Ramos (cell line): ENCODE data around the gene TNKS1BP1.
"Not testable (repeated sequence)": the region's sequence is repeated elsewhere in the genome, so short reads cannot be mapped to it uniquely, and the experiment has no call there.

Experiments
- in situ Hi-C: fragments of 300-500 bp; cut with MboI; formaldehyde crosslinking; loops from one replicate; pipeline ENCODE4 v1.14.3; 2022; ENCODE audit warnings: low sequenced_read_pairs; ENCODE audit not compliant: unreplicated experiment

The TNKS1BP1 gene, protein sequence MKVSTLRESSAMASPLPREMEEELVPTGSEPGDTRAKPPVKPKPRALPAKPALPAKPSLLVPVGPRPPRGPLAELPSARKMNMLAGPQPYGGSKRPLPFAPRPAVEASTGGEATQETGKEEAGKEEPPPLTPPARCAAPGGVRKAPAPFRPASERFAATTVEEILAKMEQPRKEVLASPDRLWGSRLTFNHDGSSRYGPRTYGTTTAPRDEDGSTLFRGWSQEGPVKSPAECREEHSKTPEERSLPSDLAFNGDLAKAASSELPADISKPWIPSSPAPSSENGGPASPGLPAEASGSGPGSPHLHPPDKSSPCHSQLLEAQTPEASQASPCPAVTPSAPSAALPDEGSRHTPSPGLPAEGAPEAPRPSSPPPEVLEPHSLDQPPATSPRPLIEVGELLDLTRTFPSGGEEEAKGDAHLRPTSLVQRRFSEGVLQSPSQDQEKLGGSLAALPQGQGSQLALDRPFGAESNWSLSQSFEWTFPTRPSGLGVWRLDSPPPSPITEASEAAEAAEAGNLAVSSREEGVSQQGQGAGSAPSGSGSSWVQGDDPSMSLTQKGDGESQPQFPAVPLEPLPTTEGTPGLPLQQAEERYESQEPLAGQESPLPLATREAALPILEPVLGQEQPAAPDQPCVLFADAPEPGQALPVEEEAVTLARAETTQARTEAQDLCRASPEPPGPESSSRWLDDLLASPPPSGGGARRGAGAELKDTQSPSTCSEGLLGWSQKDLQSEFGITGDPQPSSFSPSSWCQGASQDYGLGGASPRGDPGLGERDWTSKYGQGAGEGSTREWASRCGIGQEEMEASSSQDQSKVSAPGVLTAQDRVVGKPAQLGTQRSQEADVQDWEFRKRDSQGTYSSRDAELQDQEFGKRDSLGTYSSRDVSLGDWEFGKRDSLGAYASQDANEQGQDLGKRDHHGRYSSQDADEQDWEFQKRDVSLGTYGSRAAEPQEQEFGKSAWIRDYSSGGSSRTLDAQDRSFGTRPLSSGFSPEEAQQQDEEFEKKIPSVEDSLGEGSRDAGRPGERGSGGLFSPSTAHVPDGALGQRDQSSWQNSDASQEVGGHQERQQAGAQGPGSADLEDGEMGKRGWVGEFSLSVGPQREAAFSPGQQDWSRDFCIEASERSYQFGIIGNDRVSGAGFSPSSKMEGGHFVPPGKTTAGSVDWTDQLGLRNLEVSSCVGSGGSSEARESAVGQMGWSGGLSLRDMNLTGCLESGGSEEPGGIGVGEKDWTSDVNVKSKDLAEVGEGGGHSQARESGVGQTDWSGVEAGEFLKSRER (N-terminal part only)

DNA sequence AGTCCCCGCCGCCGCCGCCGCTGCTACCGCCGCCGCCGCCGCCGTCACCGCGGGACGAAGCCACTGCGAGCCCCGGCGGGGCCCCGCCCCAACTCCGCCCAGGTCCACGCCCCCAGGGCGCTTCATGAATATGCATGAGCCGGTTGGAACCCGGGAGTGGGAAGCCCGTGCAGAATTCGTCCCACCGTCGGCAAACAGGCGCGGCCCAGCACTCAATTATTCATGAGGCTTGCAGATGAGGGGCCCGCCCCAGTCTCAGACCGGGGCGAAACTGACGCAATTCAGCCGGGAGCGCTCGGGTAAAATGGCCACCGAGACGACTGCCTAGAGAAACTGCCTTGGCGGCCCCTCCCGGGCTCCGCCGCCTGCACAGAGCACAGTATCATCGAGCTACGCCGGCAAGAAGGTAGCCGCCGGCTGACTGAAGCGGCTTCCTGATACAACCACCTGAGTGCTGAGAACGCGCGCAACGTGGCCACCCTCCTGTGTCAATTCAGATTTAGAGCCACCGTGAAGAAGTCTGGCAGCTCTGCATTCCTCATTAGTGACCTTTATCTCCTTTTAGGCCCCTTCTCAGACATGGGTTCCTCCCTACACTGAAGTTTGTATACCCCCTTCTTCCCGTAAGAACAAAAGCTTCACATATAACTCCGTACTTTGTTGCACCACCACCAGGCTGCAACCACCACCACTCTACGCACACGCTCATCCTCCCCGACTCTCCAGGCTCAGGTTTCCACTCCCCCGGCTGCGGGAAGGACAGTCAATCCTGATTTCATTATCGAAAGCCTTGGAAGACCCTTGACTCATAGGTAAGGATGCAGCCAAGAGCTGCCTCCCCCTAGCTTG lies at the start of gene TNKS1BP1:
TSS of gene TNKS1BP1 (minus strand) at position 67 of the 849 bp plus-strand sequence. CDS start 3,067 bp downstream, outside the sequence.
- in situ Hi-C loops, result no loop called here

DNA sequence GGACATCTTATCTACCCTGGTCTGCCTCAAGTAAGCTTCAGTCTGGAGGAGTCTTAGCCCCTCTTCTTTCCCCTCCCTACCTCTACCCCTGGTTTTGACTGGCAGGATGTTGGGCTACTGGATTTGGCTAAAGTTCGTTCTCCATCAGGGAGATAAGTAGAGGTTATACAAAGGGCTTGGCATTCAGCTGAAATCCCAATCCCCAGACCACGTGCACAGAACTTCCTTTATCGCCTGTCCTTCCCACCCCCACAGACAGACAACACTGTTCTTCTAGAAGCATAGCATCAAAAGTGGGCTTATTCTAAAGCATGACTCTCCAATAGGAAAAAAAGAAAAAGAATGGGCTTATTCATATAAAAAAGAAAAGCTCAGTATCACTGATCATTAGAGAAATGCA lies 48.4 kb upstream of the TNKS1BP1 start:
- in situ Hi-C loops, result no loop called here

DNA sequence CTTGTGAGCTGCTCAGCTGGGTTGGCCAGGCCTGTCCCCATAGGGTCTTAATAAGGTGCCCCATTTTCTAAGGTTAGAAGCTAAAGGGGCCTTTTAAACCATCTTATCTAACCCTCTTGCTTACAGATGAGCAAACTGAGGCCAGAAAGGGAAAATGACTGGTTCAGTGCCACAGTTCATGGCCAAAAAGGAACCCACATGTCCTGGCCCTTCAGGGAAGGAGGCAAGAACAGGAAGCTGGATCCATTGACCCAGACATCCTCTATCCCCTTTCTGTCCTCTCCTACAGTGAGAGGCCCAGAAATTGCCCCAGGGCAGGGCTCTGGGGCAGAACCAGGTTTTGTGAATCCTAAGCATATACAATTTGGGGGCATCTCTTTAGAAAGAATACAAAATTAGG lies 46.2 kb upstream of the TNKS1BP1 start:
- in situ Hi-C loops, result no loop called here

DNA sequence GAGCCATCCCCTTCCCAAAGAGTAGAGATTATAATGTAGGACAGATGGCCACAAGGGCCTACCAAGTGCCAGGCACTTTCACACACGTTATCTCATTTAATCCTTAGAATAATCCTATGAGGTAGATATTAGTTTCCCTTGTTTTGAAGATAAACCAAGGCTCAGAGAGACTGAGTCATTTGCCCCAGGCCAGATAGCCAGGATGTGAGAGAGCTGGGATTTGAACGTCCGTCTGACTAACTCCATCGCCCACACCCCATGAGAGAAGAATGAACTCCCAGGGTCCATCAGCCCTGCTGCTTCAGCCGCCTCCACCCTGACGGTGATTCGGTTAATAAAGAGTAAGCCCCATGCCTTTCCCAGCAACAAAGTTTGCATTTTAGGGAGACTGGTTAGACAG lies 45.5 kb upstream of the TNKS1BP1 start:
- in situ Hi-C loops, result no loop called here

DNA sequence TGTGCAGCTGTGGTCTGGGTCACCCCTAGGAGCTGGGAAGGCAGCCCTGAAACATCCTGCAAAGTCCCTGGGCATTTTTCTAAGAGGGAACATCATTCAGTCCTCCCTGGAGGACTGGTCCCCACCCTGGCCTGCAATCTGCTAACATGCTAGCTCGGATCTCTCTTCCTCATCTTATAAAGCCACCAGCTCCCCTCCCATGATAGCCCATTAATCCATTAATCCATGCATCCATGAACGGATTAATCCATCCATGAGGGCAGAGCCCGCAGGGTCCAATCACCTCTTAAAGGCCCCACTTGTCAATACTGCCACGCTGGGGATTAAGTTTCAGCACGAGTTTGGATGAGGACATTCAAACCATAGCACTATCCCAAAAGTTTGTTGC lies 44.1 kb upstream of the TNKS1BP1 start:
- in situ Hi-C loops, result no loop called here

DNA sequence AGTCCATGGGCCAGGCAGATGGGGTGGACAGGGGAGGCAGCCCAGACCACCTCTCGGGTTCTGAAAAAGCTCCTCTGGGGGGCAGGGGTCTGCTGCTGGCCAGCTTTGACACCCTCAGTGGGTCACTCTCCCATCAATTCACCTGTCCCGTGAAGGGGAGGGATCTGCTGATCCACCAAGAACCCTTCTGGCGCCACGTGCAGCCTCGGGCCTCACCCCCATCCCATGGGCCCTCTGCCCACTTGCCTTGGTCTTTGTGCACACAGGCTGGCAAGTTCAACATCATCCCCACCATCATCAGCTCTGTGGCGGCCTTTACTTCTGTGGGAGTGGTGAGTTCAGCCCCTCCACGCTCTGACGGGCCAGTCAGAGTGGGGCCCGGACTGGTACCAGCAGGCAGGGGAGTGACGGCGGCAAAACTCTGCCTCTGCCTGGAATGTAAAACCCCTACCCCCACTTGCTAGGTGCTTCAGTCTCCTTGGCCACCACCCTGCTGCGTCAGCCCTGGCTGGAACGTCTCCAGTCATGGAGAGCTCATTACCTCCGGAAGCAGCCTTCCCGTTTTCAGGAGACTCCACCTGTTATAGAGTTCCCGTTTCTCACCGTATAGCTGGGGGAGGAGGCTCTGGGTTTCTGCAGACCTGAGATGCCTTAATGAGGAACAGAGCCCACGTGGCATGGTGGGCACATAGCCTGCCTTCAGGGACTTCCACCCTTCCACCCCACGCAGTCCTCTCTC lies 43.5 kb upstream of the TNKS1BP1 start:
- in situ Hi-C loops, result no loop called here

DNA sequence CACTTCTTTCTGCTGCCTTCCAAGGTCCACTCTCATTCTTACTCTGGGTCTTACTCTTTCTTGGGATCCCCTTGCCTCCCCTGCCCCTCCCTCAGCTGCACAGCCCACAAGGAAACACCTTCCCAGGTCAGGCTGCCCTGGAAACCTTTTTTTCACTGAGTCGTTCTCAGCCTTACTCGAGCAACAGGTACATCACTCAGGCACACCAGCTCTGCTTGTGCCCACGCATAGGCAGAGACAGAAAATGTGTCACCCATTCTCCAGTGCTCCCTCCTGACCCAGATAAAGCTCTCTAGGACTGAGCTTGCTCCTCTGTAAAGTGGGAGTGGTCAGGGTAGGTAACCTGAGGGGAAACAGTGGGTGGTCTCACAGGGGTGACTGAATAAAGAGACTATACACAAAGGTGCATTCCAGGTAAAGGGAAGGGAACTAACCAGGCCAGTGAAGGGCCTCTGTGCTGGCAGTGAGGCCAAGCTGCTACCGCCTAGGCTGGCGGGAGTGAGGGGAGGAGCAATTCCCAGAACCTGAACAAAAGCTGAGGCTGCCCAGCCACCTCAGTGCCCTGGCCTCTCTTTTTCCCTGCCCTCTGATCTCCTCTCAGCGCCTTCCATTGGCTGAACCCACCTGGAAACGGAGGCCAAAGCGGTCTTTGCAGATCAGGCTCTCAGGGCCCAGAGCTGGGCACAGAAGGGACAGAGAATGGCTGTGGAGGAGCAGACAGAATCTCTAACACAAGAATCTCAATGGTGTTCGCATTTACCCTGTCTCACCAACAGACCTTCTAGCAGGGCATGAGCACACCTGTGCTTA lies 40.3 kb upstream of the TNKS1BP1 start:
- in situ Hi-C loops, result no loop called here

DNA sequence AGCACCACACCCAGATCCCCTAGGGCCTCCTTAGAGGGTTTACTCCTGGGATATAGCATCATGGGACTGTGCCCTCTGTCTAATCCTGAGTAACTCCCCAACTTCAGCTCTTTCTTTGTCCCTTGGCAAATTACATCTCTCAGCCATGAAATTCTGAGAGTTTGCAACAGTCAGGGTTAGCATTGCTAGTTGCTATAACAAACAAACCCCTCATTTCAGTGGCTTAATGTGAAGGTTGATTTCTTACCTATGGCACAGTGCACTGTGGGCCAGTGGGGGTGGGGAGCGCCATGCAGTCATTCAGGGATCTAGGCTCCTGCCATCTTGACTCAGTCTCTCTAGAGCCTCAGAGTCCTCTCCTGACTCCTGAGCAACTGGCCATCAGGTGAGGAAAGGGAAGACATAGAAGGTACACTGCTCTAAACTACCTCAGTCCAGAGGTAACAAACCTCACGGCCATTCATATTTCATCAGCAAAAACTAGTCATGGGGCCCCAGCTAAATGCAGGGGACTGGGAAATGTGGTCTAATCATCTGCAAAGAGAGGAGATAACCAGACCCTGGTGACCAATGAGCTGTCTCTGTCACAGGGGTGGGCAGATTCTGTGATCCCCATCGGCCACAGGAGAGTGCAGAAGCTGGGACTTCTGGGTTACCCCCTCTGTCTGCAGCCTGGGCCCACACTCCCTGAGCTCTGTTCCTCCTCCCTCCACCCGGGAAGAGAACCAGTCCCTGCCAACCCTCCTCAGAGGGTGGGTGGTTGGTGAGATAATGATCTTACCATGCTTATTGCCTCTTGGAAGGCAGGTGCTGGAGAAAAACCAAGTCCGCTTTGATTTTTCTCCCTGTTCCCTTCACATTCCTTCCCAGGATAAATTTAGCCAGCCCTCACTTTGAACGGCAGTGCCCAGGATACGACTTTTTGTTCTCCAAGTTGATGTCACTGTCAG lies 38.7 kb upstream of the TNKS1BP1 start:
- in situ Hi-C loops, result no loop called here

DNA sequence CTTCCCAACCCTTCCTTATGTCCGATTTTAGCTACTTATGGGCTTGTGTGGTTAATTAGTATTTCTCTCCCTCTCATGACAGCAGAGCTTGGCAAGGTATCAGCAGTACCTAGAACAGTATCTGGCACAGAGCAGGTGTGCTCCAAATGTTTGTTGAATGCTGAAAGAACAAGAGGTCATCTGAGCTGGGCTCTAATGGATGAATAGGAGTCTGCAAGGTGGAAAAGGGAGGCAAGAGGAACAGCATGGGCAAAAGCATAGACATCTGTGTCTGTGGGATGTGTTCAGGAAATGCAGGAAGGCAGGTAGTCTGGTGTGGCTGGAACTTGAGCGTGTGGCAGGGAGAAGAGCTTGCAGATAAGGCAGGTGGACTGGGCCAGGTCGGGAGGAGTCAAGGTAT lies 37.2 kb upstream of the TNKS1BP1 start:
- in situ Hi-C loops, result no loop called here

DNA sequence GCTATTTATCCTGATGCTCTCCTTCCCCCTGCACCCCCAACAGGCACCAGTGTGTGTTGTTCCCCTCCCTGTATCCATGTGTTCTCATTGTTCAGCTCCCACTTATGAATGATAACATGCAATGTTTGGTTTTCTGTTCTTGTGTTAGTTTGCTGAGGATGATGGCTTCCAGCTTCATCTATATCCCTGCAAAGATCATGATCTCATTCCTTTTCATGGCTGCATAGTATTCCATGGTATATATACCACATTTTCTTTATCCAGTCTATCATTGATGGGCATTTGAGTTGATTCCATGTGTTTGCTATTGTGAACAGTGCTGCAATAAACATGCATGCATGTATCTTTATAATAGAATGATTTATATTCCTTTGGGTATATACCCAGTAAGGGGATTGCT lies 36.7 kb upstream of the TNKS1BP1 start:
- in situ Hi-C loops, result not testable (repeated sequence)

DNA sequence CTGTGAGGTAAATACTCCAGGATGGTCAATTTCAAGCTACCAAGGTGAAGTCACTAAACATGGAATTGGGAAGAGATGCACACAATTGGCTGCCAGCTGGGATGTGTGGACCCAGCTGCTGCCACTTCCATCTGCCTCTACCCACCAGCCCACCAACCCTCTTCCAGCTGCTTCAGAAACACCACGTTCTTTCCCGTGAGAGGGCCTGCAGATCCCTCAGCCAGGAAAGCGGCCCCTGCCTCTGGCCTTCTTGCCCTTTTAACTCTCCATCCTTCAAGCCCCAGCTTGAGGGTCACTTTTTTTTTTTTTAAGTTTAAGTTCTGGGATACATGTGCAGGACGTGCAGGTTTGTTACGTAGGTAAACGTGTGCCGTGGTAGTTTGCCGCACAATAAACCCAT lies 36.2 kb upstream of the TNKS1BP1 start:
- in situ Hi-C loops, result no loop called here

DNA sequence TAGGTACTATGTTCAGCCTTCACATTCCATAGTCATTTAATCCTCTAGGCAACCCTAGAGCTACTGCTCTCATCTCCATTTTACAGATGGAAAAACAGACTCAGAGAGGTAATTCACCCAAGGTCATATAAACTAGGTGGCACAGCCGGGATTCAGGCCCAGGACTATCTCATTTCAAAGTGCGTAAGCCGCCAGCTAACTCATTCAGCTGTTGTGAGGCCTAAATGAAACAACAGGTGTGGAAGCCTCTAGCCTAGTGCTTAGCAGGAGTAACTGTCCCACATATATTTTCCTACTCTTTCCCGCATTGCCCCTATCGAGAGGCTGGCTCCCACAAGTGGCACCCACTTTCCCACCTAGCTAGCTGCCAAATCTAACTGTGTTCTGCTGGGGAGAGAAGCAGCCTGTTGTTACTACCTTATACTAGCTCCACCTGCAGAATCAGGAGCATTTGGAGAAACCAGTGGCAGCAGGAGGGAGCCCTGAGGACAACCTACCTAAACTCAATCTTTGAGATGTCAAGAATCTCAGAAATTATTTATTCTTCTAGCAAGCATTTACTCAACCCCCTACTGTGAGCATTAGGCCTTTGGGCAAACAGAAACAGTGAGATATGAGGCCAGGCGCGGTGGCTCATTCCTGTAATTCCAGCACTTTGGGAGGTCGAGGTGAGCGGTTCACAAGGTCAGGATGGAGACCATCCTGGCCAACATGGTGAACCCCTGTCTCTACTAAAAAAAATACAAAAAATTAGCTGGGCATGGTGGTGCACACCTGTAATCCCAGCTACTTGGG lies 35.3 kb upstream of the TNKS1BP1 start:
- in situ Hi-C loops, result no loop called here

DNA sequence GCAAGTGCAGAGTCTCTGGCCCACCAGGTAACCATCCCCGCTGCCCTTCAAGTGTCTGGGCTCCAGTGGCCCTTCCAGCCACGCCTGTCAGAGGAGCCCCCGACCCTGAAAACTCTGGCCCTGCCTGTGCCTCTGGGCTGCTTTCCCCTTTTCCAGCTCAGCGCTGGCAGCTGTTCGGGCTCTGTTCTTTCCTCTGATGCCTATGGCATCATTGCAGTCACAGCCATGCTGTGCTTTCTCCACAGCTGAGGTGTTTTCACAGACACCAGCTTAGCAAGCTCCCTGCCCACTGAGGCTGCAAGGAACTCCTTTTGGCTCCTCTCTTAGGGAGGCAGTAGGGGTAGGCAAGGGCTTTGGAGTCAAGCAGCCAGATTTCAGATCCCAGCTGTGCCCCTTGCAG lies 34.6 kb upstream of the TNKS1BP1 start:
- in situ Hi-C loops, result no loop called here

DNA sequence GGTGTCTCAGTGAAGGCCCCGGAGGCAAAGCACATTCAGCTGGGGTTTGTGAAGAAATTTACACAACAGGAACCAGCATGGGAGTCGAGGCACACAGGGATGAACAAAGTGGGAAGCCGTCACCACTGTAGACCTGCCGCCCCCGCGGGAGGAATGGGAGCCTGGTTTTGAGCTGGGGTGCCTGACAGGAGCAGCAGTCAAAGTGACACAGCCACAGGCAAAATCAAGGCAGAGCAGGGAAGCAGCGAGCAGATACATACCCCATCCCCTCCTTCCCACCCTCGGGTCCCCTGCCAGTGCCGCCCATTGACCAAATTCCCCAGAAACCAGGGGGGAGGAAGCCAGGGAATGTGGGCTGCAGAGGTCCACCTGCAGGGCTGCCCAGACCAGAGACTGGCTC lies 34.2 kb upstream of the TNKS1BP1 start:
- in situ Hi-C loops, result no loop called here

DNA sequence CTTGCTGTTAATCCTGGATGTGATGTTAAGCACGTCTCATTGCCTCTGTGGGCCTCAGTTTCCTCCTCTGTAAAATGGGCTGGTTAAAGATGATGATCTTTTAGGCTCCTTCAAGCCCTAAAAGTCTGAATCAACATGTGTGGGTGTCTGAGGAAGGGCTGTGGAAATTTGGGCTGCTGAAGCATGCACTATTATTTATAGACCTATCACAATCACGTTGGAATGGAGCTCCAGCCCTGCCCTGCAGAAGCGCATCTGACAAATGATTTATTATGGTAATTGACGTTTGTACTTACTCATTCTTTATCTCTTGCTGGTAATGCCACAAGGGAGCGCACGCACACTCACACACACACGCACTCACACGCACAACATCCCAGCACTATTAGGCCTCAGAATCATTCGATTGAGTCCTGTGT lies 33.8 kb upstream of the TNKS1BP1 start:
- in situ Hi-C loops, result no loop called here

DNA sequence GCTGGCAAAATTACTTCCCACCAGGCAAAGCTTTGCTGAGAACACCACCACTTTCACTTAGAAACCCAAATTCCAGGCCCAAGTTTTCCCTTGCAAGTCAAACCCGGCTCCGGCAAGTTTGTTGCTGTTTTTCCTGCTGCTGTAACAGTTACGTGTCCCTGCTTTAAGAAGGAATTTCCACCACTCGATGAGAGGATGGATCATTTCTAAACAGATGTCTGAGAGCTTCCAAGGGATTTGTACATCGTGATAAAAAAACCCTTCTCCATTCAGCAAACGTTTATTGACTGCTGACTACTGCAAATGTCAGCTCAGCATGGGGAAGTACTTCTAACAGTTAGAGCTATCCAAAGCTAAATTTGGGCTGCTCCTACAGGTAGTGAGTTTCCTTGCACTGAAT lies 33.1 kb upstream of the TNKS1BP1 start:
- in situ Hi-C loops, result no loop called here
